Endothelial cell of umbilical vein (primary cell): ENCODE measurements around the gene TROAP.

Experiments
- CTCF ChIP-seq, 2 donors: IDR thresholded peaks; 1 replicate in 1 of 2; 2 replicates in 1 of 2; pipeline ENCODE4 v1.5.1; 2011; ENCODE audit warnings: low read length in 2 of 2, mild to moderate bottlenecking in 2 of 2, moderate library complexity in 2 of 2, control low read depth in 1 of 2, inconsistent platforms in 1 of 2, low read depth in 1 of 2; ENCODE audit not compliant: insufficient read depth in 1 of 2; ENCODE audit errors: extremely low read depth in 1 of 2
- EZH2 ChIP-seq: IDR thresholded peaks from 2 replicates; pipeline ENCODE4 v1.6.1; 2012; ENCODE audit warnings: borderline replicate concordance, low read depth, mild to moderate bottlenecking, moderate library complexity, low read length, inconsistent platforms; ENCODE audit not compliant: severe bottlenecking
- FOS ChIP-seq: IDR thresholded peaks from 2 replicates; pipeline ENCODE4 v1.6.1; 2011; ENCODE audit warnings: mild to moderate bottlenecking, low read length, moderate library complexity, borderline replicate concordance; ENCODE audit not compliant: insufficient read depth
- MYC ChIP-seq: IDR thresholded peaks from one replicate; pipeline ENCODE4 v1.6.1; 2011; ENCODE audit warnings: mild to moderate bottlenecking, low read depth, low read length
- POLR2A ChIP-seq: IDR thresholded peaks from 2 replicates; pipeline ENCODE4 v1.6.1; 2012; ENCODE audit warnings: low read depth, mild to moderate bottlenecking, control low read depth, low read length
- POLR2AphosphoS5 ChIP-seq: IDR thresholded peaks from 2 replicates; pipeline ENCODE4 v1.6.1; 2012; ENCODE audit warnings: low read depth, mild to moderate bottlenecking, control low read depth, low read length, moderate library complexity; ENCODE audit not compliant: insufficient read depth
- TF ChIP-seq, protein P1 (sequence below): IDR thresholded peaks from 2 replicates; pipeline ENCODE4 v1.6.1; 2011; ENCODE audit not compliant: insufficient read depth, insufficient read length

- no peak for TF ChIP-seq CTCF (IDR thresholded peaks at IDR 0.05; ENCODE audit: extremely low read depth in 1 of 2, insufficient read depth in 1 of 2, low read depth in 1 of 2, low read length in 2 of 2)
- no peak for TF ChIP-seq POLR2AphosphoS5
- TF ChIP-seq, protein P1, sequence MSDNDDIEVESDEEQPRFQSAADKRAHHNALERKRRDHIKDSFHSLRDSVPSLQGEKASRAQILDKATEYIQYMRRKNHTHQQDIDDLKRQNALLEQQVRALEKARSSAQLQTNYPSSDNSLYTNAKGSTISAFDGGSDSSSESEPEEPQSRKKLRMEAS: no peak
- no peak for TF ChIP-seq POLR2A
- TF ChIP-seq MYC: no peak
- no peak for TF ChIP-seq FOS
- TF ChIP-seq EZH2: no peak
These were observed 7.1 kb downstream of the TROAP start for GRCh38 chr12:49330032-49330619.
